ENCODE data around the gene CLSTN2. TPM values are rescaled to one million over a fixed set of nuclear protein-coding genes. Genes with fewer than 3 reads are reported as not detected.

CLSTN2 gene
- total and polyA plus RNA-seq, 2 of the 13 experiments (the other 11 are each of a cell fraction or from before 2014, with no cell fraction given) = not detected

GRCh38 chr3:140588558-140588957 is 653.6 kb downstream of the CLSTN2 start:
- Histone ChIP-seq H3K4me3 (replicated peaks in 1 of 3; ENCODE audit: insufficient read depth in 1 of 3, low read depth in 2 of 3, low read length in 3 of 3) (no peak overlapping the region), H3K9ac (ENCODE audit: insufficient read depth, low read depth, low read length) (no peak overlapping the region), H3K9me3 (ENCODE audit: low read length) (no peaks in the 10 kb centered on the region), H3K79me2 (ENCODE audit: insufficient read depth, low read length) (no peaks in the 10 kb centered on the region), H2AFZ (ENCODE audit: low read length) (no peak overlapping the region), H3K4me1 (ENCODE audit: insufficient read depth, low read length) (no peaks in the 10 kb centered on the region), H3K27ac (ENCODE audit: extremely low read length, insufficient read depth, low read length) (no peak overlapping the region), H4K20me1 (ENCODE audit: insufficient read depth, low read length) (no peaks in the 10 kb centered on the region), H3K36me3 (replicated peaks in 1 of 2; ENCODE audit: control insufficient read depth in 1 of 2, insufficient read depth in 2 of 2, low read length in 2 of 2) (no peaks in the 10 kb centered on the region), H3K27me3 (ENCODE audit: control insufficient read depth in 1 of 2, insufficient read depth in 2 of 2, low read length in 2 of 2) (no peaks in the 10 kb centered on the region), H3K4me2 (ENCODE audit: low read depth, low read length) (no peak overlapping the region)
- CTCF ChIA-PET (ENCODE audit: low intra/inter-chr PET ratio, low total read pairs) = no interaction called here
- FAIRE-seq = no peak
- no TSS peak for BruUV-seq (replicated peaks)
- intact Hi-C loops (cut with micrococcal nuclease; ENCODE audit: unreplicated experiment) (no loop called here), in situ Hi-C loops (cut with HindIII; ENCODE audit: extremely low pct_ligation_motif_present, low pct_unique_long_range_greater_than_20kb) (no loop called here)
- DNase-seq (ENCODE audit: low spot score) = no peak
- no peak for ATAC-seq
- POLR2A ChIA-PET = no interaction called here
- TF ChIP-seq PAWR (CRISPR knock-in tag; IDR thresholded peaks at IDR 0.05; ENCODE audit: borderline replicate concordance) (no peak), RBM22 (optimal IDR thresholded peaks at IDR 0.05; ENCODE audit: low read length) (no peak), ZNF317 (CRISPR knock-in tag; IDR thresholded peaks at IDR 0.05) (no peak), NFKB2 (CRISPR knock-in tag; IDR thresholded peaks at IDR 0.05; ENCODE audit: borderline replicate concordance) (no peak), SNAPC4 (CRISPR knock-in tag; IDR thresholded peaks at IDR 0.05) (no peak), CBX5 (CRISPR knock-in tag; IDR thresholded peaks at IDR 0.05; ENCODE audit: borderline replicate concordance) (no peak), KMT2A (CRISPR knock-in tag; IDR thresholded peaks at IDR 0.05) (no peak), ZNF512 (CRISPR knock-in tag; IDR thresholded peaks at IDR 0.05) (no peak), RFX5 (IDR thresholded peaks at IDR 0.05; ENCODE audit: low read depth, low read length) (no peak), ZNF282 (IDR thresholded peaks at IDR 0.05; ENCODE audit: partially characterized antibody) (no peak), ZNF24 (IDR thresholded peaks at IDR 0.05) (no peak)
- 3% methylated on average over 3 of the region's 3 CpGs for WGBS (ENCODE audit: low lambda C conversion rate)
